K562 (cell line): ENCODE results near the gene SHISA7. TPM values are rescaled to one million over a fixed set of nuclear protein-coding genes. Genes with fewer than 3 reads are reported as not detected.

ENCODE experiments used
- ATF2 ChIP-seq: sonication (generic); formaldehyde crosslinking; IDR thresholded peaks from 2 replicates; pipeline ENCODE4 v1.8.1; 2022; ENCODE audit warnings: missing genetic modification reagents
- EGR1 ChIP-seq: fragments of 450-650 bp; conservative IDR thresholded peaks from 2 replicates; pipeline ENCODE4 v1.6.1; 2017; ENCODE audit warnings: mild to moderate bottlenecking
- ETV6 ChIP-seq, 3 experiments: fragments of 150-350 bp in 1 of 3; sonication (generic) in 1 of 3; formaldehyde crosslinking in 1 of 3; IDR thresholded peaks; 2 replicates each; pipeline versions ENCODE4 v1.6.1 to v1.8.0; 2014 to 2022; ENCODE audit warnings: borderline replicate concordance in 2 of 3, low read depth in 2 of 3, antibody characterized with exemption in 1 of 3, low read length in 1 of 3, mild to moderate bottlenecking in 1 of 3, missing genetic modification reagents in 1 of 3
- FOSL1 ChIP-seq: fragments of 200-800 bp; sonication (Bioruptor generic); conservative IDR thresholded peaks from 2 replicates; pipeline ENCODE4 v1.6.1; 2016; ENCODE audit warnings: missing genetic modification characterization, missing compliant biosample characterization
- ID3 ChIP-seq, 2 experiments: fragments of 250-450 bp in 1 of 2; fragments of 450-650 bp in 1 of 2; sonication (Bioruptor Pico) in 1 of 2; IDR thresholded peaks; 2 replicates each; pipeline versions ENCODE4 v1.6.1 to v1.8.0; 2016 to 2021; ENCODE audit warnings: mild to moderate bottlenecking in 2 of 2, moderate library complexity in 2 of 2, missing compliant biosample characterization in 1 of 2, missing genetic modification characterization in 1 of 2
- IRF1 ChIP-seq: sonication (generic); formaldehyde crosslinking; IDR thresholded peaks from 2 replicates; pipeline ENCODE4 v1.8.0; 2022; ENCODE audit warnings: missing genetic modification reagents, mild to moderate bottlenecking, borderline replicate concordance
- MAX ChIP-seq: sonication (generic); formaldehyde crosslinking; IDR thresholded peaks from 2 replicates; pipeline ENCODE4 v1.9.0; 2022; ENCODE audit warnings: mild to moderate bottlenecking, missing genetic modification reagents
- NR3C1 ChIP-seq: sonication (generic); formaldehyde crosslinking; IDR thresholded peaks from 2 replicates; pipeline ENCODE4 v1.8.1; 2022; ENCODE audit warnings: missing genetic modification reagents
- PCBP1 ChIP-seq: fragments of 200-400 bp; formaldehyde crosslinking; IDR thresholded peaks from 2 replicates; pipeline ENCODE4 v1.6.1; 2018; ENCODE audit warnings: mild to moderate bottlenecking, low read depth, low read length; ENCODE audit not compliant: poor library complexity, severe bottlenecking
- POLR2B ChIP-seq: fragments of 450-650 bp; IDR thresholded peaks from 2 replicates; pipeline ENCODE4 v1.6.1; 2018; ENCODE audit warnings: low read depth; ENCODE audit not compliant: partially characterized antibody
- RHOXF2B ChIP-seq: fragments of 250-450 bp; sonication (Bioruptor Pico); conservative IDR thresholded peaks from 2 replicates; pipeline ENCODE4 v1.5.1; 2021
- STAG1 ChIP-seq: sonication (generic); formaldehyde crosslinking; IDR thresholded peaks from 2 replicates; pipeline ENCODE4 v1.5.0; 2020; ENCODE audit warnings: missing genetic modification reagents, borderline replicate concordance
- ZBTB49 ChIP-seq: sonication (generic); formaldehyde crosslinking; IDR thresholded peaks from 2 replicates; pipeline ENCODE4 v1.8.0; 2022; ENCODE audit warnings: missing genetic modification reagents, mild to moderate bottlenecking, borderline replicate concordance
- ZBTB5 ChIP-seq: fragments of 450-650 bp; IDR thresholded peaks from 2 replicates; pipeline ENCODE4 v1.6.1; 2017; ENCODE audit warnings: antibody characterized with exemption
- ZNF408 ChIP-seq: fragments of 250-450 bp; sonication (Bioruptor Pico); IDR thresholded peaks from 2 replicates; pipeline ENCODE4 v1.4.0; 2020; ENCODE audit warnings: low read depth, mild to moderate bottlenecking, moderate library complexity
- ZNF449 ChIP-seq: fragments of 250-450 bp; sonication (Bioruptor Pico); IDR thresholded peaks from 2 replicates; pipeline ENCODE4 v1.8.0; 2022; ENCODE audit warnings: moderate library complexity, mild to moderate bottlenecking, inconsistent platforms
- polyA plus RNA-seq, 8 experiments: library from polyadenylated mRNA; depleted of rRNA in 4 of 8; stranded (reverse) in 5 of 8; unstranded in 3 of 8; fragments of >200 nt; fragmentation: Nextera tagmentation in 2 of 8; fragmentation: Illumina TruSeq in 1 of 8; extraction: Ambion mirVana in 2 of 8; extraction: Trizol in 1 of 8; gene quantifications; 2 replicates each; pipeline versions ENCODE4 v1.2.1 to v1.2.3, GENCODE V29; 2011 to 2014; ENCODE audit warnings: inconsistent platforms in 1 of 8, missing spikeins in 1 of 8
- total RNA-seq, 7 experiments: library from RNA; depleted of rRNA in 6 of 7; stranded (reverse); fragments of >200 nt in 6 of 7; fragmentation: Illumina TruSeq in 2 of 7; extraction: Trizol in 2 of 7; gene quantifications; 2 replicates each; pipeline versions ENCODE4 v1.2.1 to v1.2.3, GENCODE V29; 2011 to 2021; ENCODE audit warnings: low replicate concordance in 1 of 7

Gene SHISA7
- total and polyA plus RNA-seq, 9 of the 15 experiments (the other 6 are each of a cell fraction or from before 2014, with no cell fraction given): 0.01 to 0.40 (median 0.07) TPM

GRCh38 chr19:55476100-55476775, 33.1 kb upstream of the SHISA7 start, which contains the start of gene ZNF628 (continued):
- TF ChIP-seq ATF2 (no peak), ZBTB49 (0 out of 2 replicates have a peak, but pooled peaks have one; percentile 63), FOSL1 (peak; percentile 9), STAG1 (CRISPR knock-in tag) (0 out of 2 replicates have a peak, but pooled peaks have one; percentile 7), ZNF408 (CRISPR knock-in tag) (no peak), POLR2B (peak; percentile 38), ETV6 (IDR thresholded peaks at IDR 0.05; ENCODE audit: borderline replicate concordance in 1 of 2, low read depth in 2 of 2, low read length in 1 of 2) (no peak), ETV6 (CRISPR knock-in tag; IDR thresholded peaks at IDR 0.05; ENCODE audit: borderline replicate concordance) (peak; percentile 68; the same call in 1 of the 2 replicates), IRF1 (CRISPR knock-in tag) (peak; percentile 85; the same call in 1 of the 2 replicates), NR3C1 (CRISPR knock-in tag) (peak; percentile 84; the same call in 1 of the 2 replicates), MAX (CRISPR knock-in tag) (peak; percentile 99), ZNF449 (CRISPR knock-in tag) (peak; percentile 28; the same call in 1 of the 2 replicates), PCBP1 (peak; percentile 63), RHOXF2B (0 out of 2 replicates have a peak, but pooled peaks have one; percentile 45), ZBTB5 (no peak), EGR1 (peak; percentile 95), ID3 (CRISPR knock-in tag; IDR thresholded peaks at IDR 0.05) (no peak), ID3 (tag; IDR thresholded peaks at IDR 0.05) (peak; percentile 94)
